ENCODE data around the gene ACTR6. TPM values are rescaled to one million over a fixed set of nuclear protein-coding genes. Genes with fewer than 3 reads are reported as not detected.
A peak's percentile ranks its signal among the peaks of the same experiment; 100 is the strongest.

Gene ACTR6
- total RNA-seq, 1 experiment from 2014 or later: 34.9 TPM

GRCh38 chr12:100265732-100266584 is 65.3 kb downstream of the ACTR6 start:
- peak overlapping the region; percentile 59 for H3K27ac ChIP-seq (ENCODE audit: insufficient read length, low read depth, low read length)
- no peaks in the 10 kb centered on the region for H3K9me3 Mint-ChIP-seq
- no peak overlapping the region for H3K18ac ChIP-seq (ENCODE audit: insufficient read length, low read depth, low read length)
- peak overlapping the region; percentile 94 for H3K4me2 ChIP-seq (ENCODE audit: insufficient read depth, insufficient read length, low read length)
- peak overlapping the region; percentile 97 to 99 for H3K4me3 Mint-ChIP-seq
- no peak overlapping the region for H3K56ac ChIP-seq (ENCODE audit: insufficient read length, low read depth, low read length)
- peak overlapping the region; percentile 30 for H3K9ac ChIP-seq (ENCODE audit: extremely low read depth, insufficient read length, low read length)
- no peak overlapping the region for H2AK5ac ChIP-seq (ENCODE audit: insufficient read length, low read length)
- H2BK15ac ChIP-seq (ENCODE audit: low read depth, low read length): no peak overlapping the region
- no peak overlapping the region for H2BK20ac ChIP-seq (ENCODE audit: low read depth, low read length, poor library complexity, severe bottlenecking)
- H3K14ac ChIP-seq (ENCODE audit: insufficient read depth, low read length): no peak overlapping the region
- H3K36me3 Mint-ChIP-seq (ENCODE audit: insufficient read depth in 1 of 3, low read depth in 3 of 3): peaks cover 0 to 1% (median 0%) of the 10 kb centered on the region in 3 experiments; a peak in 2 of 7 replicates
- peaks cover 10% of the 10 kb centered on the region for H3K23me2 ChIP-seq (ENCODE audit: insufficient read length, low read depth, low read length, poor library complexity, severe bottlenecking)
- H4K5ac ChIP-seq (ENCODE audit: insufficient read length, low read depth, low read length): no peak overlapping the region
- H3K79me1 ChIP-seq (ENCODE audit: insufficient read depth, low read depth, low read length, poor library complexity, severe bottlenecking): no peaks in the 10 kb centered on the region
- no peak overlapping the region for H2BK12ac ChIP-seq (ENCODE audit: insufficient read length, low read depth, low read length)
- H3T11ph ChIP-seq (ENCODE audit: low read length): no peak overlapping the region
- H2AFZ ChIP-seq (ENCODE audit: low read length): no peak overlapping the region
- no peaks in the 10 kb centered on the region for H3K27me3 Mint-ChIP-seq (ENCODE audit: low read depth)
- H3K23ac ChIP-seq (ENCODE audit: insufficient read length, low read depth, low read length): no peak overlapping the region
- H4K91ac ChIP-seq (ENCODE audit: insufficient read length, low read depth, low read length): no peak overlapping the region
- no peak overlapping the region for H4K8ac ChIP-seq (replicated peaks; ENCODE audit: insufficient read length, low read depth, low read length)
- peak overlapping the region; percentile 80 to 100 (median 98); a peak in 6 of 7 replicates for H3K27ac Mint-ChIP-seq
- no peak for DNase-seq
- no peaks in the 10 kb centered on the region for H4K20me1 ChIP-seq (ENCODE audit: control insufficient read depth, insufficient read depth, insufficient read length)
- H3K4me1 Mint-ChIP-seq: peaks cover 17 to 18% of the 10 kb centered on the region in 2 experiments
- no peaks in the 10 kb centered on the region for H3K9me3 ChIP-seq (ENCODE audit: control insufficient read depth, low read depth, low read length)
- H2BK5ac ChIP-seq (ENCODE audit: insufficient read length, low read length): no peak overlapping the region
- no peaks in the 10 kb centered on the region for H3K27me3 ChIP-seq (ENCODE audit: insufficient read depth, low read length)
- peaks cover 9% of the 10 kb centered on the region; the same call in 1 of the 2 replicates for H3K79me2 ChIP-seq (ENCODE audit: insufficient read depth, low read length)
- H3K4ac ChIP-seq (ENCODE audit: low read depth, low read length): no peak overlapping the region
- no CpG with 5 or more reads among the region's 11 CpGs for WGBS (ENCODE audit: extremely low coverage, insufficient read length, low lambda C conversion rate)
- TF ChIP-seq CTCF (conservative IDR thresholded peaks at IDR 0.05): no peak
- no peak overlapping the region for H2BK120ac ChIP-seq (ENCODE audit: low read depth, low read length, poor library complexity, severe bottlenecking)
- 0 out of 2 replicates have a peak, but pooled peaks cover 6% of the 10 kb centered on the region for H3K4me1 ChIP-seq (ENCODE audit: insufficient read depth, low read length)
